RWPE2 (cell line): ENCODE data around the gene SMU1.
A peak's percentile ranks its signal among the peaks of the same experiment; 100 is the strongest.

Source experiments
- ATAC-seq: fragments of 200-7000 bp; cut with Tn5 transposase; 3 replicates; pipeline ENCODE4 v1.9.1; 2021; ENCODE audit warnings: low read depth
- DNase-seq: peaks from one replicate; pipeline ENCODE4 v3.0.0-alpha.2; 2020; ENCODE audit warnings: low spot score
- H3K27ac ChIP-seq: fragments of 450-650 bp; 2 replicates; pipeline ENCODE4 v1.5.1; 2017; ENCODE audit warnings: mild to moderate bottlenecking; ENCODE audit not compliant: poor library complexity, severe bottlenecking
- H3K27me3 ChIP-seq: fragments of 250-450 bp; sonication (Bioruptor Pico); 2 replicates; pipeline ENCODE4 v1.5.1; 2021; ENCODE audit warnings: mild to moderate bottlenecking, moderate library complexity; ENCODE audit not compliant: insufficient read depth, poor library complexity, severe bottlenecking
- H3K36me3 ChIP-seq: fragments of 250-450 bp; sonication (Bioruptor Pico); 2 replicates; pipeline ENCODE4 v1.5.1; 2020; ENCODE audit warnings: low read depth, mild to moderate bottlenecking, moderate library complexity
- H3K4me1 ChIP-seq: fragments of 250-450 bp; sonication (Bioruptor Pico); 2 replicates; pipeline ENCODE4 v1.5.1; 2021; ENCODE audit warnings: mild to moderate bottlenecking, moderate library complexity; ENCODE audit not compliant: insufficient read depth, poor library complexity, severe bottlenecking
- H3K4me3 ChIP-seq: fragments of 250-450 bp; sonication (Bioruptor Pico); 2 replicates; pipeline ENCODE4 v1.5.1; 2021; ENCODE audit warnings: mild to moderate bottlenecking, moderate library complexity; ENCODE audit not compliant: severe bottlenecking
- H3K9me3 ChIP-seq: fragments of 250-450 bp; sonication (Bioruptor Pico); 2 replicates; pipeline ENCODE4 v1.5.1; 2021; ENCODE audit warnings: mild to moderate bottlenecking, moderate library complexity; ENCODE audit not compliant: severe bottlenecking
- TF ChIP-seq, protein P1 (sequence below): fragments of 450-650 bp; IDR thresholded peaks from one replicate; pipeline ENCODE4 v1.5.1; 2017; ENCODE audit warnings: mild to moderate bottlenecking, moderate library complexity; ENCODE audit not compliant: poor library complexity, severe bottlenecking

SMU1 gene

DNA sequence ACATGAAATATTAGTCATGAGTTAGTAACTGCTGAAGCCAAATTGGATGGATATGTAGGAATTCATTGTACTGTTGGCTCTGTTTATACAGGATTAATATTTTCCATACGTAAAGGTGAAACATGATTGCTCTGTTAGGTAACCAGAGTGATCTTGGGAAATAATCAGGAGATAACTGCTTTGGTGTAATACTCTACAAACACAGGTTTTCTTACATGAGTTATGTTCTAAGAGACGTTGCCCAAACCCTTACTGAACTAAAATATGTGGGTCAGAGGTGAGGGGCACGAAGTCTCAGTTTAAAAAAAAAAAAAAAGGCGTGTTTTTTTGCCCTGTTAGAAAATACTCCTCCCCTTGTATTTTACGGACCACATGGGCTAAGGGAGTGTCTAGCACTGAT is 43.6 kb downstream of the SMU1 start:
- peaks cover 20% of the 10 kb centered on the region for H3K4me1 ChIP-seq
- H3K9me3 ChIP-seq: no peaks in the 10 kb centered on the region
- no peak overlapping the region for H3K4me3 ChIP-seq
- DNase-seq (no peak), ATAC-seq (no peak; the same call in 2 of the 3 replicates)
- H3K27me3 ChIP-seq: no peaks in the 10 kb centered on the region
- no peak overlapping the region for H3K27ac ChIP-seq
- H3K36me3 ChIP-seq: peaks cover 100% of the 10 kb centered on the region
- TF ChIP-seq, protein P1, sequence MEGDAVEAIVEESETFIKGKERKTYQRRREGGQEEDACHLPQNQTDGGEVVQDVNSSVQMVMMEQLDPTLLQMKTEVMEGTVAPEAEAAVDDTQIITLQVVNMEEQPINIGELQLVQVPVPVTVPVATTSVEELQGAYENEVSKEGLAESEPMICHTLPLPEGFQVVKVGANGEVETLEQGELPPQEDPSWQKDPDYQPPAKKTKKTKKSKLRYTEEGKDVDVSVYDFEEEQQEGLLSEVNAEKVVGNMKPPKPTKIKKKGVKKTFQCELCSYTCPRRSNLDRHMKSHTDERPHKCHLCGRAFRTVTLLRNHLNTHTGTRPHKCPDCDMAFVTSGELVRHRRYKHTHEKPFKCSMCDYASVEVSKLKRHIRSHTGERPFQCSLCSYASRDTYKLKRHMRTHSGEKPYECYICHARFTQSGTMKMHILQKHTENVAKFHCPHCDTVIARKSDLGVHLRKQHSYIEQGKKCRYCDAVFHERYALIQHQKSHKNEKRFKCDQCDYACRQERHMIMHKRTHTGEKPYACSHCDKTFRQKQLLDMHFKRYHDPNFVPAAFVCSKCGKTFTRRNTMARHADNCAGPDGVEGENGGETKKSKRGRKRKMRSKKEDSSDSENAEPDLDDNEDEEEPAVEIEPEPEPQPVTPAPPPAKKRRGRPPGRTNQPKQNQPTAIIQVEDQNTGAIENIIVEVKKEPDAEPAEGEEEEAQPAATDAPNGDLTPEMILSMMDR: no peak

DNA sequence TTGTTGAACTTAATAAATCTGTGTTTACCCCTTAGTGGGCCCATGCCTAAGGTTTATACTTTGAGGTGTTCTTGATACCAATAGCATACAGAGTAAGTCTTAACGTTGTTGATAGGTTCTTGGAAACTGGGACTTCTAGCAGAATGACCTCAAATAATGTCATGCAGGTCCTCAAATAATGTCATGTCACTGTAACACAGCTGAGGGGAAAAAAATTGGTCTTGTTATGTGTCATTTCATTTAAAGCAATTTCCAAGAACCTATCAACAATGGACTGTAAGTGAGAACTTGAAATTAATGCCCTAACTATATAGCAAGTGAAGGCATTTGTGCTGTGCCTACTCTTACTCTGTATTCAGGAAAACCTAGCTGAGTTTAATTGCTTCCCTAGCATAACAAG is 44.2 kb downstream of the SMU1 start:
- H3K9me3 ChIP-seq: no peaks in the 10 kb centered on the region
- peaks cover 100% of the 10 kb centered on the region for H3K36me3 ChIP-seq
- H3K4me3 ChIP-seq: no peak overlapping the region
- DNase-seq (no peak), ATAC-seq (no peak)
- peaks cover 20% of the 10 kb centered on the region for H3K4me1 ChIP-seq
- no peak overlapping the region for H3K27ac ChIP-seq
- TF ChIP-seq, protein P1: no peak
- no peaks in the 10 kb centered on the region for H3K27me3 ChIP-seq

DNA sequence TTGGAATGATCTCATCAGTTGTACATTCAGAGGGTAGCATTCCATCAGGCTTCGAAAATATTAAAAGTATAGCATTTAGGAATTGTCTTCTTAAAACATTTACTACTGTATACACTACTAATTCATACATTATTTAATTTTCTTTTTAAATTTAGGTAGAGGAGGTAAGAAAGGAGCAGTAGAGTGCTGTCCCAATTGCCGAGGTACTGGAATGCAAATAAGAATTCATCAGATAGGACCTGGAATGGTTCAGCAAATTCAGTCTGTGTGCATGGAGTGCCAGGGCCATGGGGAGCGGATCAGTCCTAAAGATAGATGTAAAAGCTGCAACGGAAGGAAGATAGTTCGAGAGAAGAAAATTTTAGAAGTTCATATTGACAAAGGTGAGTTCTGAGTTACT is 46.2 kb downstream of the SMU1 start:
- DNase-seq (no peak), ATAC-seq (no peak)
- Histone ChIP-seq H3K27me3 (no peaks in the 10 kb centered on the region), H3K4me1 (peaks cover 23% of the 10 kb centered on the region), H3K36me3 (peaks cover 95% of the 10 kb centered on the region), H3K27ac (no peak overlapping the region), H3K9me3 (no peaks in the 10 kb centered on the region), H3K4me3 (no peak overlapping the region)
- TF ChIP-seq, protein P1: no peak

DNA sequence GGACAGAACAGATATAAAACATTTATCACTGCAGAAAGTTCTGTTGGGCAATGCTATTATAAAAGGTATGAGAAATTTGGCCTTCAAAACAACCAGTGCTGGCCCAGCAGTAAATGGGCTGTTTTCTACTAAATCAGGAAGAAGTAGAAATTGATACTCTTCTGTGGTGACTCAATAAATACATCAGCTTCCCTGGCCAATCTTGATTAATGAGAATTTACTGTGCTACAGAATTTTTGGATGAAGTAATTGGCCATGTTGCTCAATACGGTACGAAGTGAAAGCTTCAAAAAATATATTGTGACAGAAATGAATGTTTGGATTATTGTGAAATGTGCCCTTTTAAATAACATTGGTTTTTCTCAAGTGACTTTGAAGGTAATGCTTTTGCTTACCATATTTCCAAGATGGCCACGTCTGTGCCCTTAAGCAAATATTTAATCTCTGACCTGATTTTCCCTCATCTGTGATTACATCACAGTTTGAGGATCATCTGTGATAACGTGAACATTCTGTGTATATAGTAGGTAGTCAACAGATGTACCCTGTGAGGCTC is 47.2 kb downstream of the SMU1 start:
- Histone ChIP-seq H3K27me3 (no peaks in the 10 kb centered on the region), H3K4me1 (peaks cover 23% of the 10 kb centered on the region), H3K9me3 (no peaks in the 10 kb centered on the region), H3K27ac (no peak overlapping the region), H3K4me3 (no peak overlapping the region), H3K36me3 (peaks cover 85% of the 10 kb centered on the region)
- no peak for ATAC-seq
- no peak for DNase-seq
- TF ChIP-seq, protein P1: no peak

DNA sequence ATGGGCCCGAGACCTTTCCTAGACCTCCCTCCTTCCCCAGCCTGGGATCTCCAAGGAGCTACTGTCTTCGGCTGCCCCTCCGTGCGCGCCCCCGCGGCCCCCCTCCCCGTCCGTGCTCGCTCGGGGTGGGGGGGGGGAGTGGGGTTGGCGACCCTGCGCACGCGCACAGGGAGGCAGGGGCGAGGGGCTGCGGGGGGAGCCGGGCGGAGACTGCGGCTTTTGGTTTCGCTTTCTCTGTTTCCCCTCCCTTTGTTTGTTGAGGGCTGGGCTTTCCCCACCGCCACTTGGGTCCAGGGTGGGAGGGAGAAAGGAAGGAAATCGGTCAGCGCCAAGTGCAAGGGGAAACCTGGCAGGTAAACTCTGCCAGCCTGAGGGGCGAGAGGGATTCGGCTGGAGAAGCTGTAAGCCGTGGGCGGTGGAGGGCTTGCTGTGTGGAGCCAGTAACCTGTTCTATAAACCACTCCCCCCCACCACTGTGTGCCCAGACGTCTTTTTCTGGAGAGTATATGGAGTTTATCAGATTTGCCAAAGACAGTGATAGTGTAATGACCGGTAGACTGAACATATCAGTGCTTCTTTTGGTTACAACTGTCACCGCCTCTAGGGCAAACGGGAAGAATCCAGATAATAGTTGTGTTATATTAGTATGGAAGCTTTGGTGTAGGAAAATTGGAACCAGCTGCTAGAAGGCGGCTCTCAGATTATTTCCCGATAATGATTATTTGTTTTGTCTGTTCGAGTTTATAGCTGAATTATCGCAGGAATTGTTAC is 50.7 kb downstream of the SMU1 start:
- no peaks in the 10 kb centered on the region for H3K9me3 ChIP-seq
- DNase-seq (no peak), ATAC-seq (peak; percentile 41)
- peak overlapping the region; percentile 95 for H3K4me3 ChIP-seq
- TF ChIP-seq, protein P1: no peak
- peak overlapping the region; percentile 75 for H3K27ac ChIP-seq
- peaks cover 29% of the 10 kb centered on the region for H3K4me1 ChIP-seq
- H3K36me3 ChIP-seq: peaks cover 55% of the 10 kb centered on the region
- no peaks in the 10 kb centered on the region for H3K27me3 ChIP-seq
